Fibroblast of the aortic adventitia (primary cell): Measurements from ENCODE around the gene SRRD. TPM values are rescaled to one million over a fixed set of nuclear protein-coding genes. Genes with fewer than 3 reads are reported as not detected.

Experiments
- DNase-seq: peaks from one replicate; pipeline ENCODE4 v3.0.0-alpha.2; 2010; ENCODE audit warnings: low read depth
- H3K4me3 ChIP-seq: 2 replicates; pipeline ENCODE4 v1.5.1; 2011; ENCODE audit warnings: low read depth, mild to moderate bottlenecking, control low read depth, low read length, moderate library complexity
- CTCF ChIP-seq: IDR thresholded peaks from 2 replicates; pipeline ENCODE4 v1.5.1; 2011; ENCODE audit warnings: mild to moderate bottlenecking, low read length, control low read depth, inconsistent platforms; ENCODE audit not compliant: insufficient read depth
- total RNA-seq: library from RNA; depleted of rRNA; stranded (reverse); fragments of >200 nt; gene quantifications from 2 replicates; pipeline ENCODE4 v1.2.3, GENCODE V29; 2012; ENCODE audit warnings: low replicate concordance

SRRD gene
- total RNA-seq, 1 donor: 15.7 TPM

GRCh38 chr22:26482161-26482560 lies 1.5 kb upstream of the SRRD start:
- H3K4me3 ChIP-seq: no peak overlapping the region
- no peak for DNase-seq
- no peak for TF ChIP-seq CTCF

- DNase-seq: no peak
- TF ChIP-seq CTCF: no peak
Observed at GRCh38 chr22:26483043-26483438, 636 bp upstream of the SRRD start.

GRCh38 chr22:26484360-26484706 lies 656 bp downstream of the SRRD start:
- DNase-seq: no peak
- TF ChIP-seq CTCF: no peak
- peak overlapping the region; percentile 97 for H3K4me3 ChIP-seq

More at GRCh38 chr22:26483043-26483438, 636 bp upstream of the SRRD start:
- H3K4me3 ChIP-seq: peak overlapping the region; percentile 97

- peak overlapping the region; percentile 3 for H3K4me3 ChIP-seq
- DNase-seq: no peak
- no peak for TF ChIP-seq CTCF
Observed at GRCh38 chr22:26485013-26485412, 1.3 kb downstream of the SRRD start.

- H3K4me3 ChIP-seq: no peak overlapping the region
- TF ChIP-seq CTCF: no peak
- DNase-seq: no peak
Observed at GRCh38 chr22:26485806-26486390, 2.2 kb downstream of the SRRD start.

GRCh38 chr22:26486394-26486793 lies 2.7 kb downstream of the SRRD start:
- no peak for DNase-seq
- no peak for TF ChIP-seq CTCF

GRCh38 chr22:26487996-26488395 lies 4.3 kb downstream of the SRRD start:
- DNase-seq: no peak
- TF ChIP-seq CTCF: no peak
- no peak overlapping the region for H3K4me3 ChIP-seq

More at GRCh38 chr22:26486394-26486793, 2.7 kb downstream of the SRRD start:
- no peak overlapping the region for H3K4me3 ChIP-seq
